Esophagus muscularis mucosa (tissue), 4 donors: ENCODE measurements around the gene CBX4. TPM values are rescaled to one million over a fixed set of nuclear protein-coding genes. Genes with fewer than 3 reads are reported as not detected.

ENCODE experiments used
- DNase-seq: peaks from one replicate; pipeline ENCODE4 v3.0.0-alpha.2; 2017; ENCODE audit errors: extremely low spot score
- H3K27ac ChIP-seq, 4 donors: fragments of 200-600 bp; sonication (generic); replicated peaks in 1 of 4; 1 replicate in 3 of 4; 2 replicates in 1 of 4; pipeline ENCODE4 v1.5.1; 2016 to 2019; ENCODE audit warnings: mild to moderate bottlenecking in 1 of 4
- H3K27me3 ChIP-seq, 4 donors: fragments of 200-600 bp; sonication (generic); one replicate each; pipeline versions ENCODE4 v1.5.1 to v1.6.0; 2016 to 2019
- H3K36me3 ChIP-seq, 4 donors: fragments of 200-600 bp; sonication (generic); one replicate each; pipeline ENCODE4 v1.5.1; 2016 to 2019
- H3K4me1 ChIP-seq, 4 donors: fragments of 200-600 bp; sonication (generic); one replicate each; pipeline ENCODE4 v1.5.1; 2016 to 2019
- H3K4me3 ChIP-seq, 4 donors: fragments of 200-600 bp; sonication (generic); 1 replicate in 2 of 4; 2 replicates in 2 of 4; pipeline ENCODE4 v1.5.1; 2016 to 2019; ENCODE audit warnings: mild to moderate bottlenecking in 4 of 4, moderate library complexity in 1 of 4
- H3K9me3 ChIP-seq, 4 donors: fragments of 200-600 bp; sonication (generic); 1 replicate in 3 of 4; 2 replicates in 1 of 4; pipeline ENCODE4 v1.5.1; 2016 to 2019
- CTCF ChIP-seq, 3 experiments: fragments of 200-600 bp in 2 of 3; fragments of 450-650 bp in 1 of 3; sonication (generic) in 2 of 3; IDR thresholded peaks; one replicate each; pipeline ENCODE4 v1.5.1; 2017 to 2019; ENCODE audit warnings: antibody characterized with exemption in 3 of 3, mild to moderate bottlenecking in 2 of 3, moderate library complexity in 1 of 3
- EP300 ChIP-seq: sonication (generic); formaldehyde crosslinking; IDR thresholded peaks from one replicate; pipeline ENCODE4 v1.6.1; 2017; ENCODE audit warnings: antibody characterized with exemption
- POLR2A ChIP-seq: fragments of 450-650 bp; IDR thresholded peaks from one replicate; pipeline ENCODE4 v1.6.1; 2017; ENCODE audit warnings: antibody characterized with exemption, moderate library complexity, mild to moderate bottlenecking, low read depth
- POLR2AphosphoS5 ChIP-seq, 2 donors: sonication (generic); formaldehyde crosslinking; IDR thresholded peaks; one replicate each; pipeline ENCODE4 v1.6.1; 2017; ENCODE audit warnings: antibody characterized with exemption in 2 of 2
- WGBS: methylation state at CpG from one replicate; pipeline ENCODE4 v1.1.5; 2018; 5-methylcytosine and 5-hydroxymethylcytosine counted together
- intact Hi-C: fragments of 100-400 bp; cut with DNase I; formaldehyde crosslinking; loops from one replicate; pipeline ENCODE4 v1.15.1; 2023
- total RNA-seq, 4 donors: library from RNA; depleted of rRNA; stranded (reverse); fragments of >200 nt; gene quantifications; one replicate each; pipeline versions ENCODE4 v1.1.0 to v1.2.1, GENCODE V29; 2016

Gene CBX4
- total RNA-seq, 4 donors from 2014 or later, result 6.6 to 14.1 (median 12.3) TPM

- Histone ChIP-seq H3K9me3 (no peaks in the 10 kb centered on the region), H3K4me3 (peak overlapping the region in 1 of 4 donors; percentile 2), H3K36me3 (peaks cover 0 to 1% (median 0%) of the 10 kb centered on the region in 4 donors), H3K4me1 (peaks cover 63 to 80% (median 74%) of the 10 kb centered on the region in 4 donors), H3K27ac (no peak overlapping the region), H3K27me3 (peaks cover 68 to 80% (median 78%) of the 10 kb centered on the region in 4 donors)
- intact Hi-C loops, result no loop called here
- DNase-seq, result no peak
- WGBS, result 8% methylated on average over 33 of the region's 44 CpGs
- no peak for TF ChIP-seq EP300
- no peak for TF ChIP-seq POLR2AphosphoS5 (IDR thresholded peaks at IDR 0.05)
- TF ChIP-seq POLR2A, result no peak
- no peak for TF ChIP-seq CTCF (IDR thresholded peaks at IDR 0.05)
Measured at GRCh38 chr17:79800325-79801155, 38.7 kb downstream of the CBX4 start.

GRCh38 chr17:79799538-79800324 is 39.5 kb downstream of the CBX4 start:
- no peak for DNase-seq
- intact Hi-C loops, result no loop called here
- Histone ChIP-seq H3K4me3 (no peak overlapping the region), H3K4me1 (peaks cover 63 to 87% (median 81%) of the 10 kb centered on the region in 4 donors), H3K9me3 (no peaks in the 10 kb centered on the region), H3K27ac (no peak overlapping the region), H3K27me3 (peaks cover 60 to 77% (median 70%) of the 10 kb centered on the region in 4 donors), H3K36me3 (peaks cover 0 to 9% (median 5%) of the 10 kb centered on the region in 4 donors)
- 17% methylated on average over 29 of the region's 31 CpGs for WGBS
- no peak for TF ChIP-seq EP300
- TF ChIP-seq POLR2A, result no peak
- TF ChIP-seq POLR2AphosphoS5 (IDR thresholded peaks at IDR 0.05), result no peak
- TF ChIP-seq CTCF (IDR thresholded peaks at IDR 0.05), result no peak

GRCh38 chr17:79799174-79799537 is 40.1 kb downstream of the CBX4 start:
- Histone ChIP-seq H3K4me1 (peaks cover 63 to 88% (median 82%) of the 10 kb centered on the region in 4 donors), H3K27ac (no peak overlapping the region), H3K36me3 (peaks cover 0 to 11% (median 7%) of the 10 kb centered on the region in 4 donors), H3K9me3 (no peaks in the 10 kb centered on the region), H3K27me3 (peaks cover 56 to 76% (median 65%) of the 10 kb centered on the region in 4 donors), H3K4me3 (peak overlapping the region in 2 of 4 donors; percentile 5 to 69)
- DNase-seq, result no peak
- intact Hi-C loops, result no loop called here
- TF ChIP-seq POLR2A (no peak), CTCF (IDR thresholded peaks at IDR 0.05) (no peak), POLR2AphosphoS5 (IDR thresholded peaks at IDR 0.05) (no peak), EP300 (no peak)
- WGBS, result 0% methylated on average over 8 of the region's 23 CpGs

- no peak for DNase-seq
- Histone ChIP-seq H3K27ac (no peak overlapping the region), H3K9me3 (no peaks in the 10 kb centered on the region), H3K27me3 (peaks cover 50 to 76% (median 60%) of the 10 kb centered on the region in 4 donors), H3K36me3 (peaks cover 0 to 11% (median 7%) of the 10 kb centered on the region in 4 donors), H3K4me3 (peak overlapping the region; percentile 69 to 81 (median 74)), H3K4me1 (peaks cover 59 to 88% (median 83%) of the 10 kb centered on the region in 4 donors)
- intact Hi-C loops, result no loop called here
- TF ChIP-seq POLR2AphosphoS5 (IDR thresholded peaks at IDR 0.05) (no peak), POLR2A (no peak), CTCF (IDR thresholded peaks at IDR 0.05) (no peak), EP300 (no peak)
- WGBS, result 9% methylated on average over 30 of the region's 70 CpGs
Measured at GRCh38 chr17:79798299-79799173, 40.7 kb downstream of the CBX4 start.
